Measurements from ENCODE around the gene PTPRU. TPM values are rescaled to one million over a fixed set of nuclear protein-coding genes. Genes with fewer than 3 reads are reported as not detected.

The PTPRU gene
- polyA plus RNA-seq, 1 experiment, result 7.8 TPM

- POLR2A ChIA-PET, result no interaction called here
These were observed 83.2 kb downstream of the PTPRU start for GRCh38 chr1:29319300-29320110.

DNA sequence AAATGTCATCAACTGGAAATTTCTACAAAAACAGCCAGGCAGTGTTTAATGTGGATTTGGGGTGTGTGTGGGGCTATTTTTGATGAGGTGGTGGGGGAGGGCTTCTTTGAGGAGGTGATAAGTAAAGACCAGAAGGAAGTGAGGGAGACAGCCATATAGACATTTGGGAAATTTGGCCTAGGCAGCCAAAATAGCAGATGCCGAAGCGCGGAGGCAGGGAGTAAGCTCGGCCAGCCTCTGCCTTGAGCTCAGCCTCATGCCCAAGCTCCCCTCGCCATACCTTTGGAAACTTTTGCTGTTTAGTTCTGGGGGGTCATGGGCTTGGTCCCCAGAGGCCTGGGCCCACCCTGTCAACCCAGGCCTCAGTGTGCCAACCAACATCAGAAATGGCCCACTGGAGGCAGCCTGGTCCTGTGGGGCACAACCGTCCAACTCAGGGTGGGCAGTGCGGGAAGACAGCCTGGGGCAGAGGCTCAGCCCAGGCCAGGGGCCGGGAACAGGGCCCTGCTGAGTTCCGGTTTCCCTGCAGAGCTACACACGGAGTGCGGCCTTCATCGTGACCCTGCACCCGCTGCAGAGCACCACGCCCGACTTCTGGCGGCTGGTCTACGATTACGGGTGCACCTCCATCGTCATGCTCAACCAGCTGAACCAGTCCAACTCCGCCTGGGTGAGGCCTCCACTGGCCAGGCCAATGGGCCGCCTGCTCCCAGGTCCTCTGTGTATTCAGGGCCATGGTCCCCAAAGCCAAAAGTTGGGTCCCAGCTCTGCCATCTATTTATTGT is 84.0 kb downstream of the PTPRU start:
- H3K27me3 ChIP-seq (ENCODE audit: control insufficient read depth, insufficient read depth, low read length), result no peaks in the 10 kb centered on the region
- no peak overlapping the region for H3K4me3 ChIP-seq (ENCODE audit: low read depth, low read length)
- no peak overlapping the region for H3K27ac ChIP-seq (ENCODE audit: low read depth, low read length)
- TF ChIP-seq CTCF (IDR thresholded peaks at IDR 0.05; ENCODE audit: low read depth, low read length), result no peak
- DNase-seq (ENCODE audit: low read depth, low spot score), result no peak
- ChIA-PET CTCF (interaction anchor here (0.6 kb wide), 1 partner anchor 1504 kb away, joined by 3 read pairs; no protein-coding TSS in a partner anchor), POLR2A (no interaction called here)
- no peaks in the 10 kb centered on the region; the same call in 1 of the 2 replicates for H3K9me3 ChIP-seq (ENCODE audit: control insufficient read depth, insufficient read depth, low read length)

More at GRCh38 chr1:29319300-29320110, 83.2 kb downstream of the PTPRU start:
- CTCF ChIA-PET, result interaction anchor here (0.6 kb wide), 1 partner anchor 1013 kb away, joined by 5 read pairs; no protein-coding TSS in a partner anchor
- Histone ChIP-seq H3K9me3 (ENCODE audit: control insufficient read depth, insufficient read depth, low read length) (no peaks in the 10 kb centered on the region; the same call in 1 of the 2 replicates), H3K4me3 (ENCODE audit: low read depth, low read length) (no peak overlapping the region), H3K27me3 (ENCODE audit: control insufficient read depth, insufficient read depth, low read length) (no peaks in the 10 kb centered on the region), H3K27ac (ENCODE audit: low read depth, low read length) (no peak overlapping the region)
- no peak for DNase-seq (ENCODE audit: low read depth, low spot score)
- no peak for TF ChIP-seq CTCF (IDR thresholded peaks at IDR 0.05; ENCODE audit: low read depth, low read length)

DNA sequence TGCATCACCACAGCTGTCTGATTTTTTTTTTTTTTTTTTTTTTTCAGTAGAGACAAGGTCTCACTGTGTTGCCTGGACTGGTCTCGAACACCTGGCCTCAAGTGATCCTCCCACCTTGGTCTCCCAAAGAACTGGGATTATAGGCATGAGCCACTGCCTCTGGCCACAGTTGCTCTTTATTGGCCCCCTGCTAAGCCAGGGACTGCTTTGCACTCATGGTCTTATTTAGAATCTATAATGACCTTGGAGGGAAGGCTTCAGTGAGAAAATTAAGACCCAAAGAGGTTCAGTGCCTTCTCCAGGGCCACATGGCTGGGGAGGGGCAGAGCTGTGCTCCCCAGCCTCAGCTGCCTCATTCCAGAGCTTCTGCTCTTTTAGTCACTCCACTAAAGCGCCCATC is 84.9 kb downstream of the PTPRU start:
- CTCF ChIA-PET, result interaction anchor here (0.6 kb wide), 1 partner anchor 1503 kb away, joined by 3 read pairs; no protein-coding TSS in a partner anchor
- DNase-seq (ENCODE audit: low read depth, low spot score), result no peak
- Histone ChIP-seq H3K27me3 (ENCODE audit: control insufficient read depth, insufficient read depth, low read length) (no peaks in the 10 kb centered on the region), H3K4me3 (ENCODE audit: low read depth, low read length) (no peak overlapping the region), H3K9me3 (ENCODE audit: control insufficient read depth, insufficient read depth, low read length) (no peaks in the 10 kb centered on the region; the same call in 1 of the 2 replicates), H3K27ac (ENCODE audit: low read depth, low read length) (no peak overlapping the region)
- POLR2A ChIA-PET, result no interaction called here
- no peak for TF ChIP-seq CTCF (IDR thresholded peaks at IDR 0.05; ENCODE audit: low read depth, low read length)

DNA sequence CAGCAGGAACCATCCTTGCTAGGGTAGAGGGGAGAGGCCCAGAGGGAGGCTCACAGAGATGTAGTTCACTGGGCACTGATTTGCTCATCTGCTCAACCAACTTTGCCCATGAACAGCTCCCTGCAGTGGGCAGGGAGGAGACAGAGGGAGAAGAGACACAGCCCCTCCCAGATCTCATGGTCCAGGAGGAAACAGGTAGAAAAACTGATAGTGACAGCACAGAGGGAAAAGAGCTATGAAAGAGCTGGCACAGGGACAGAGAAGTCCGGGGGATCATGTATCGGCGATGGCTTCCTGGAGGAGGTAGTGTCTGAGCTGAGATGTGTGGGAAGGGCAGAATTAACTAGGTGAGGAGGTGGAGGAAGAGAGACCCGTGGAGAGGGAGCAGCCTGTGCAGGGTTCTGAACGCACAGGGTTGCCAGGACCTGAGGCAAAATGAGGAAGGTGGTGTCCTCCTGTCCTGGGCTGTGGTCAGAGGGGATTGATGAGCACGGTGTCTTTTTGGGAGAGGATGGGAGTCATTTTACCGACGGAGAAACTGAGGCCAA is 85.9 kb downstream of the PTPRU start:
- H3K27ac ChIP-seq (ENCODE audit: low read depth, low read length), result no peak overlapping the region
- ChIA-PET CTCF (interaction anchor here (0.6 kb wide), 1 partner anchor 10 kb away, joined by 3 read pairs; no protein-coding TSS in a partner anchor), POLR2A (no interaction called here)
- DNase-seq (ENCODE audit: low read depth, low spot score), result no peak
- TF ChIP-seq CTCF (IDR thresholded peaks at IDR 0.05; ENCODE audit: low read depth, low read length), result no peak
- H3K9me3 ChIP-seq (ENCODE audit: control insufficient read depth, insufficient read depth, low read length), result no peaks in the 10 kb centered on the region; the same call in 1 of the 2 replicates
- H3K27me3 ChIP-seq (ENCODE audit: control insufficient read depth, insufficient read depth, low read length), result no peaks in the 10 kb centered on the region
- H3K4me3 ChIP-seq (ENCODE audit: low read depth, low read length), result no peak overlapping the region
